Stimulated activated CD4-positive, alpha-beta T cell treated with anti-CD3 and anti-CD28 coated beads, Interleukin-1b, Interleukin-23, amount 100 ng/mL, for 24 hours (primary cell): ENCODE measurements around the gene ABCA13.

Source experiments
- DNase-seq, 4 experiments: peaks; one replicate each; pipeline ENCODE4 v3.0.0-alpha.2; 2020; ENCODE audit warnings: low read depth in 4 of 4, low spot score in 1 of 4

ABCA13 gene

DNA sequence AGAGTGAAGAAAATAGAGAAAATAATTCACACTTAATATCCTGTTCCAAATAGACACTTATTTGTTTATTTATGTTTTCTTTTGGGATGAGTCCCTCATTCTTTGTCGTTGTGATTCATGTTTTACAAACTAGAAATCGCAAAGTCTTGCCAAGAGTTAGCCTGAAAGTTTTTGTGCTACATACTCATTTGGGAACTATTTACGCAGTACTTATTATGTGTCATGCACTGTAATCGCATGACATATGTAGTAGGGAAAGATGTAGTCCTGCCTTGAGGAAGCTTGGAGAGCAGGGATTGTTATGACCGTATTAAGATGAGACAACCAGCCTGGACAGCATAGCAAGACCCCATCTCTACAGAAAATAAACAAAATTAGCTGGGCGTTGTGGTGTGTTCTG is 189.3 kb downstream of the ABCA13 start:
- no peak for DNase-seq

DNA sequence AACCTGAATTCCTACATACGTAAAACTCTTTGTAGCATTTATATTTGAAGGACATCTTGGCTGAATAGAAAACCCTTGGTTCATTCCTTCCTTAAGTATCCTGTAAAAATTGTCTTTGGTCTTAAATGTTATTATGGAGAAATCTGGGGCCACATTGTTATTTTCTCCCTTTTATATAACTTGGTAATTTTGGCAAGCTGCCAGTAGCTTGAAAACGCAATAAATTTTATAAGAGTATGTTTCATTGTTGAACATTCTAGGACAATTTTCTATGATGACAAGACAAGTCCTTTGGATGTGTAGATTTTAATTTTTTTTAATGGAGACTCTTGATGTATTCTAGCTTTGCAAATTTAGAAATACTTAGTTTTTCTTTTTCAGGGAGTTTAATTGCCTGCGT is 191.9 kb downstream of the ABCA13 start:
- DNase-seq, result no peak

- DNase-seq, result no peak
Observed at GRCh38 chr7:48365010-48365409, 193.8 kb downstream of the ABCA13 start.

GRCh38 chr7:48366096-48366495 is 194.8 kb downstream of the ABCA13 start:
- DNase-seq, result no peak

- DNase-seq, result no peak
Observed at GRCh38 chr7:48376263-48376662, 205.0 kb downstream of the ABCA13 start.

GRCh38 chr7:48380921-48381320 is 209.7 kb downstream of the ABCA13 start:
- DNase-seq, result no peak

- DNase-seq, result no peak
Observed at GRCh38 chr7:48381571-48381970, 210.3 kb downstream of the ABCA13 start.

GRCh38 chr7:48384180-48384752 is 213.0 kb downstream of the ABCA13 start:
- DNase-seq, result no peak

DNA sequence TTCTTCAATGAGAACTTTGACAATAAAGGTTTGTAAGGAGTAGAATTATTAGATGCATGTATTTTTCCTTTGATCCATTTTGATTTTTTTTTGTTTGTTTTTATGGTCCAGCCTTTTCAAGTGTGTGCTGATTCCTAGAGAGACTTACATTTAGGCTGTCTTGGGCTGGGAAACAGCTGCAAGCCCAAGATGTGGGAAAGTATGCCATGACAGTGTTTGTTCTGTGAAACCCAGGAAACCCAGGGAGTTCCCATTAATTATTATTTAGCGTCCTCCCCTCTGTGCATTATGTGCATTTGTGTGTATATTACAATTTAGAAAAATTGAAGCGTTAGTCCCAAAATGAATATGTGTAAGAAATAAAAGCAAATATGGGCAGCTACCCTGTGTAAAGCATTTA is 216.7 kb downstream of the ABCA13 start:
- DNase-seq, result no peak

DNA sequence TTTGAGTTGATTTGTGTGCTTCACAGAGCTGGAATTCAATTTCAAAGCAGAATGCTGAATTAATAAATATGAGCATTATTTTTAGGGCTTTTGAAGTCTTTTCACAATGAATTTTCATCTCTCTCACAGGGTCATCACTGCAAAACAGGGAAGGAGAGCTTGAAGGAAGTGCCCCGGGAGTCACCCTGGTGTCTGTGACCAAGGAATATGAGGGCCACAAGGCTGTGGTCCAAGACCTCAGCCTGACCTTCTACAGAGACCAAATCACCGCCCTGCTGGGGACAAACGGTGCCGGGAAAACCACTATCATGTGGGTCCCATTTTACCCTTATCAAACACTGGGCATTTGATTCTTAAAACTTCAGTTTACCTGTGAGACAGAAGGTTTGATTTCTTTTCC is 217.7 kb downstream of the ABCA13 start:
- no peak for DNase-seq

GRCh38 chr7:48389977-48390376 is 218.7 kb downstream of the ABCA13 start:
- no peak for DNase-seq

DNA sequence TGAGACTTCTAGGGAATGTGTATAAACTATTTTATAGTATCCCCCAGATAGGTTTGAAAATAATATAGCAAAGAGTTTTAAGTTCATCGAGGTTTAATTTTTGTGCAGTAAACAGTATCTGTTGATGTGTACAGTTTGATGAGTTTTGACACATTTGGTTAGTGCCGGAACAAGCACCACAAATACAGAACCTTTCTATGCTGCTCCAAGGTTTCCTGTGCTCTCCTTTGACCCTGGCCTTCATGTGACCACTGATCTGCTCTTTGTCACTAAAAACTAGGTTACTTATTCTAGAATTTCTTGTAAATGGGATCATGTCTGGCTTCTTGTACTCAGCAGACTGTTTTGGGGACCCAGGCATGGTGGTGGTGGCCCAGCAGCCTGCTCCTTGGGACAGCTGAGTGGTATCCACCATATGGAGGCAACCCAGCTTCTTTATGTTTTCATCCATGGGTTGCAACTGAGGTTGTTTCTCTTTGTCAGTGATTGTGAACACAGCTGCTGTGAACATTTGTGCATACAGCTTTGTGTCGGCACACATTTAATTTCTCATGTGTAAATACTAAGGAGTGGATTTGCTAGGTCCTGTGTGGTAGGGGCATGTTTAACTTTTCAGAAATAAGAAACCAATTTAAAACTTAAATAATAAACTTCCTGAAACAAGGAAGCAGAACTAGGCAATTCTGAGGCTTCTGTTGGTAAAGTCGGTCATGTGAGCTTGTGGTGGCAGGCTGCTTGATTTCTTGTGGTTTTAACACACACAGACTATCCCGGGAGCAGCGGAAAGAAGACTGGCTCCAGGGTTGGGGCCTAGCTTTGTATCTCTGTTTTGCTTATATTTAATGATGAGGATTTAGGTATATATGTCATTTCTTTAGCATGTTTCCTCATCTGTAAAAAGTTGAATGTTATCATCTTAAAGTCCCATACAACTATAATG is 219.4 kb downstream of the ABCA13 start:
- DNase-seq, result no peak

DNA sequence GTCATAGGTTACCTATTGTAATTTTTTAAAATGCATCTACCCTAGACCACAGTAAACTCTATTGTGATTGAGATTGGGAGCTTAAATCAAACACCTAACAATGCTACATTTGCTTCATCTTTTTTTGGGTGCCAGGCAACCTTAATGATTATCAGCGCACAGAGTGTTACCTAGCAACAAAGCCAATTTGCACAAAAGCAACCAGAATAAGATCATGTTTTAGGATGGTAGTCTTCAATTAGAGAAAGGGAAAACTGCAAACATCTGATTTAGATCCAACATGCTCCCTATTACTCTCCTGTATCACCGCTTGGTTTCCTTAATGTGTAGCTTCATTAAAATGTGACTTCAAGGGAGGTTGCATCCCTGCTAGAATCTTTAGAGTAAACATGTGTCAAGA is 226.9 kb downstream of the ABCA13 start:
- DNase-seq, result no peak

GRCh38 chr7:48402721-48403120 is 231.5 kb downstream of the ABCA13 start:
- DNase-seq, result no peak

DNA sequence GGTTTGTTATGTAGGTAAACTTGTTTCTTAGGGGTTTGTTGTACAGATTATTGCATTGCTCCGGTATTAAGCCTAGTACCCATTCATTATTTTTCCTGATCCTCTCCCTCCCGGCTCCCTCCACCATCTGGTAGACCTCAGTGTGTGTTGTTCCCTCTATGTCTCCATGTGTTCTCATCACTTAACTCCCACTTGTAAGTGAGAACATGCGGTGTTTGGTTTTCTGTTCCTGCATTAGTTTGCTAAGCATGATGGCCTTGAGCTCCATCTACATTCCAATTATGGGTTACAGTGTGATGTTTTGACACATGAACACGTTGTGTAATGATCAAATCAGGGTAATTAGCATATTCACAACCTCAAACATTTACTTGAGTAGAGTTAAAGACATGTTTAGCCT is 237.5 kb downstream of the ABCA13 start:
- no peak for DNase-seq

DNA sequence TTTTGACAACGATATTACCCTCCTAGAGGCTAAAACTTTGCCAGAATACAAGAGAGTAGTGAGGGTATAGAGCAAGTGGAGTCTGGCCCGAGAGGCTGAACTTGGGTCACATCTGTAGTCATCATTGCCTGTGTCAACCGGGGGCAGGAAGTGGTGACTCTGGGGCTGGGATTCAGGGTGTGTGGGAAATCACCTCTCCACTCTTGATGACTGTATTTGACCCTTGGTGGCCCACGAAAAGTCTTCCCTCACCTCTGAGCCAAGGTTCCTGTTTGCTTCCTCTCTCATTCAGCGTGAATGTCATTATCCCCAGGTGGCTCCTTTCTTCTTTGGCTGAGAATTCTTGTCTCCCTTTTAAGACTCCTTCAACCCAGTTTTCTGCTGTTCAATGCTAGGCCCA is 240.4 kb downstream of the ABCA13 start:
- DNase-seq, result no peak

DNA sequence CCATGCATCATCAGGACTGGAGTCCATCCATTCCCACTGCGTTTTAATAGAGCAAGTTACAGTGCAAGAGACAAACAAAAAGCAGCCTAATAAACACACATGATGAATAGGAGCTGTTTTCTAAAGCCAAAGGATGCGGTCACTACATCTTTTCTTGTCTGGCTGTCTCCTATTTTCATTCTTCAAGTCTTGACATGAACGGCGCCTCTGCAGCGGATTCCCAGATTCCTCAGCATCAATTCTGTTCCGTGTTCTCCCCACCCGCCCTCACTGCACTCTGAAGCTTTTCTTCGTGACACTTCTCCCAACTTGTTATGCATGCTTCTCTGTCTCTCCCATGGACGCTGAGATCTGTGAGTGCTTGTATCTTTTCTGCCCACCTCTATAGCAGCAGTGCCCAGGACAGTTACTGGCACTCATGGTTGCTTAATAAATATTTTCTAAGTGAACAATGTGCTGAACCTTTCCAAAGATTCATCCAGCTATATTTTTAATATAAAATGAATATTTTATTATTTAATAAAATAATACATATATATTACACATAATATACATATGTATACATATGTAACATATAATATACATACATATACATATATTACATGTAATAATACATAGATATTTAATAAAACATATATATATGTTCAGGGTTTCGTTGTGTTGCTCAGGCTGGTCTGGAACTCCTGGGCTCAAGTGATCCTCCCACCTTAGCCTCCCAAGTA is 242.9 kb downstream of the ABCA13 start:
- DNase-seq, result no peak

GRCh38 chr7:48416327-48416908 is 245.2 kb downstream of the ABCA13 start:
- no peak for DNase-seq

DNA sequence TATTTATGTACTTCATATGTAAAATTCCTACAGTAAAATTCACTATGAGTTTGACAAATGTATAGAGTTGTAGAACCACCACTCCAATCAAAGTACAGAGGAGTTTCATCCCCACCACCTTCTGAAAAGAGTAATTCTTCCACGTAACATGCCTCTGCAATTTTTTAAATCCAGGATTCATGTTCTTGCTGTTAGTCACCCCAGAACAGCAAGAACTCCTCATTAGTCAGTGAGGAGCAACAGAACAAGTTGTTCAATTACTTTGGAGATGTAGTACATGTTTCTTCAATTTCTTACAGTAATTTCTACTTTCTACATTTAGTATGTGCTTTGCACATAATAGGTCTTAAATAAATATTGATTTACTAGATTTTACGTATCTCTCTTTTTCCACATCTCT is 248.1 kb downstream of the ABCA13 start:
- DNase-seq, result no peak

GRCh38 chr7:48420206-48420605 is 248.9 kb downstream of the ABCA13 start:
- DNase-seq, result no peak

GRCh38 chr7:48421357-48421756 is 250.1 kb downstream of the ABCA13 start:
- no peak for DNase-seq

GRCh38 chr7:48424731-48425130 is 253.5 kb downstream of the ABCA13 start:
- no peak for DNase-seq
